Skeletal muscle tissue (tissue), 4 donors: ENCODE measurements around the gene NCKIPSD. TPM values are rescaled to one million over a fixed set of nuclear protein-coding genes. Genes with fewer than 3 reads are reported as not detected.

Experiments
- H3K27ac ChIP-seq: one replicate; pipeline ENCODE4 v1.7.0; 2013; ENCODE audit warnings: mild to moderate bottlenecking, low read depth, low read length, inconsistent platforms
- H3K27me3 ChIP-seq, 3 donors: one replicate each; pipeline ENCODE4 v1.7.0; 2013; ENCODE audit warnings: low read length in 3 of 3; ENCODE audit not compliant: control insufficient read depth in 3 of 3, insufficient read depth in 3 of 3
- H3K36me3 ChIP-seq, 3 donors: one replicate each; pipeline ENCODE4 v1.7.0; 2013; ENCODE audit warnings: low read length in 3 of 3; ENCODE audit not compliant: control insufficient read depth in 3 of 3, insufficient read depth in 3 of 3
- H3K4me1 ChIP-seq, 3 donors: one replicate each; pipeline ENCODE4 v1.7.0; 2013; ENCODE audit warnings: low read length in 3 of 3, mild to moderate bottlenecking in 3 of 3; ENCODE audit not compliant: control insufficient read depth in 3 of 3, insufficient read depth in 3 of 3
- H3K4me3 ChIP-seq, 3 donors: one replicate each; pipeline ENCODE4 v1.7.0; 2013; ENCODE audit warnings: low read length in 3 of 3
- H3K9ac ChIP-seq, 3 donors: one replicate each; pipeline ENCODE4 v1.7.0; 2013; ENCODE audit warnings: low read length in 3 of 3, mild to moderate bottlenecking in 3 of 3, moderate library complexity in 2 of 3, low read depth in 1 of 3
- H3K9me3 ChIP-seq, 3 donors: one replicate each; pipeline ENCODE4 v1.7.0; 2013; ENCODE audit warnings: low read length in 3 of 3; ENCODE audit not compliant: control insufficient read depth in 3 of 3
- total RNA-seq: library from RNA; depleted of rRNA; stranded (reverse); fragments of >200 nt; gene quantifications from one replicate; pipeline ENCODE4 v1.2.3, GENCODE V29; 2014
- donor health status: Osteomylitis.

NCKIPSD gene
- total RNA-seq, 1 donor from 2014 or later, result 3.1 TPM

GRCh38 chr3:48637305-48637704 is 48.4 kb downstream of the NCKIPSD start:
- H3K4me3 ChIP-seq, result no peak overlapping the region
- H3K27ac ChIP-seq, result peak overlapping the region; percentile 76

GRCh38 chr3:48636149-48636655 is 49.5 kb downstream of the NCKIPSD start:
- Histone ChIP-seq H3K4me1 (peaks cover 21 to 42% (median 23%) of the 10 kb centered on the region in 3 donors), H3K27me3 (peaks cover 0 to 9% (median 0%) of the 10 kb centered on the region in 3 donors), H3K4me3 (peak overlapping the region; percentile 76 to 92 (median 91)), H3K27ac (peak overlapping the region; percentile 76), H3K36me3 (peaks cover 18 to 23% (median 19%) of the 10 kb centered on the region in 3 donors), H3K9ac (peak overlapping the region; percentile 84 to 94 (median 89)), H3K9me3 (no peaks in the 10 kb centered on the region)

More at GRCh38 chr3:48637305-48637704, 48.4 kb downstream of the NCKIPSD start:
- H3K4me1 ChIP-seq, result peaks cover 21 to 42% (median 23%) of the 10 kb centered on the region in 3 donors
- H3K9ac ChIP-seq, result peak overlapping the region in 2 of 3 donors; percentile 23 to 25
- H3K27me3 ChIP-seq, result peaks cover 0 to 9% (median 0%) of the 10 kb centered on the region in 3 donors
- H3K9me3 ChIP-seq, result no peaks in the 10 kb centered on the region
- H3K36me3 ChIP-seq, result peaks cover 7 to 12% (median 11%) of the 10 kb centered on the region in 3 donors

GRCh38 chr3:48635222-48636021 is 50.3 kb downstream of the NCKIPSD start, which contains the start of gene SLC26A6:
TSS of gene SLC26A6 (minus strand) at chr3:48635461. CDS start at chr3:48635393, 68 bp downstream.
- peaks cover 21 to 42% (median 23%) of the 10 kb centered on the region in 3 donors for H3K4me1 ChIP-seq
- H3K9me3 ChIP-seq, result no peaks in the 10 kb centered on the region
- peaks cover 0 to 7% (median 0%) of the 10 kb centered on the region in 3 donors for H3K27me3 ChIP-seq
- peak within 1 kb of the TSS; percentile 76 for H3K27ac ChIP-seq
- H3K9ac ChIP-seq, result peak within 1 kb of the TSS; percentile 84 to 94 (median 89)
- peak within 1 kb of the TSS; percentile 79 to 92 (median 91) for H3K4me3 ChIP-seq
- peaks cover 25 to 30% (median 27%) of the 10 kb centered on the region in 3 donors for H3K36me3 ChIP-seq

- Histone ChIP-seq H3K9ac (peak overlapping the region; percentile 79 to 93 (median 89)), H3K4me1 (peaks cover 21 to 42% (median 23%) of the 10 kb centered on the region in 3 donors), H3K27me3 (peaks cover 0 to 6% (median 0%) of the 10 kb centered on the region in 3 donors), H3K36me3 (peaks cover 29 to 34% (median 33%) of the 10 kb centered on the region in 3 donors), H3K9me3 (no peaks in the 10 kb centered on the region), H3K27ac (peak overlapping the region; percentile 56), H3K4me3 (peak overlapping the region; percentile 79 to 92 (median 91))
Measured at GRCh38 chr3:48634661-48635221, 51.0 kb downstream of the NCKIPSD start.

- H3K9me3 ChIP-seq, result no peaks in the 10 kb centered on the region
Measured at GRCh38 chr3:48633743-48634142, 52.0 kb downstream of the NCKIPSD start.

GRCh38 chr3:48633256-48633655 is 52.5 kb downstream of the NCKIPSD start:
- peaks cover 40 to 48% (median 43%) of the 10 kb centered on the region in 3 donors for H3K36me3 ChIP-seq
- no peak overlapping the region for H3K9ac ChIP-seq
- H3K4me1 ChIP-seq, result peaks cover 21 to 42% (median 23%) of the 10 kb centered on the region in 3 donors
- H3K4me3 ChIP-seq, result no peak overlapping the region
- H3K27ac ChIP-seq, result no peak overlapping the region
- no peaks in the 10 kb centered on the region for H3K9me3 ChIP-seq
- no peaks in the 10 kb centered on the region for H3K27me3 ChIP-seq

More at GRCh38 chr3:48633743-48634142, 52.0 kb downstream of the NCKIPSD start:
- Histone ChIP-seq H3K4me1 (peaks cover 21 to 42% (median 23%) of the 10 kb centered on the region in 3 donors), H3K36me3 (peaks cover 35 to 44% (median 40%) of the 10 kb centered on the region in 3 donors), H3K27me3 (no peaks in the 10 kb centered on the region), H3K27ac (no peak overlapping the region), H3K4me3 (peak overlapping the region in 1 of 3 donors; percentile 79), H3K9ac (peak overlapping the region; percentile 51 to 93 (median 89))

GRCh38 chr3:48631516-48632448 is 53.9 kb downstream of the NCKIPSD start:
- Histone ChIP-seq H3K4me1 (peaks cover 21 to 32% (median 22%) of the 10 kb centered on the region in 3 donors), H3K27ac (no peak overlapping the region), H3K27me3 (no peaks in the 10 kb centered on the region), H3K9me3 (no peaks in the 10 kb centered on the region), H3K36me3 (peaks cover 53 to 57% (median 57%) of the 10 kb centered on the region in 3 donors), H3K9ac (no peak overlapping the region), H3K4me3 (no peak overlapping the region)

GRCh38 chr3:48630833-48631232 is 54.9 kb downstream of the NCKIPSD start:
- Histone ChIP-seq H3K4me1 (peaks cover 11 to 23% (median 13%) of the 10 kb centered on the region in 3 donors), H3K4me3 (no peak overlapping the region), H3K27ac (no peak overlapping the region), H3K9ac (no peak overlapping the region), H3K36me3 (peaks cover 61 to 66% (median 63%) of the 10 kb centered on the region in 3 donors), H3K9me3 (no peaks in the 10 kb centered on the region), H3K27me3 (no peaks in the 10 kb centered on the region)

- Histone ChIP-seq H3K36me3 (peaks cover 61 to 69% (median 67%) of the 10 kb centered on the region in 3 donors), H3K27me3 (no peaks in the 10 kb centered on the region), H3K4me1 (peaks cover 11 to 19% (median 13%) of the 10 kb centered on the region in 3 donors), H3K9ac (no peak overlapping the region), H3K9me3 (no peaks in the 10 kb centered on the region), H3K27ac (no peak overlapping the region), H3K4me3 (no peak overlapping the region)
Measured at GRCh38 chr3:48630407-48630806, 55.3 kb downstream of the NCKIPSD start.
